ENCODE measurements around the gene NAA20.

Gene NAA20

GRCh38 chr20:20078041-20078440, 60.9 kb downstream of the NAA20 start:
- DNase-seq: no peak

- DNase-seq: no peak
Measured at GRCh38 chr20:20079102-20079784, 62.1 kb downstream of the NAA20 start.

Measured in NCI-H446 treated with DMSO at 0.1 percent for 48 hours (cell line).